Loucy (cell line): ENCODE results near the gene SOS1.
A peak's percentile ranks its signal among the peaks of the same experiment; 100 is the strongest.
"Not testable (repeated sequence)": the region's sequence is repeated elsewhere in the genome, so short reads cannot be mapped to it uniquely, and the experiment has no call there.

Experiments used
- H2AFZ ChIP-seq: fragments of 200-600 bp; sonication (generic); 2 replicates; pipeline ENCODE4 v1.6.0; 2016; ENCODE audit warnings: antibody characterized with exemption, mild to moderate bottlenecking, low read length, moderate library complexity
- H3F3A ChIP-seq: fragments of 200-600 bp; 2 replicates; pipeline ENCODE4 v1.6.0; 2016; ENCODE audit warnings: antibody characterized with exemption, low read depth, mild to moderate bottlenecking
- H3K27me3 ChIP-seq: fragments of 200-600 bp; sonication (generic); 2 replicates; pipeline ENCODE4 v1.6.1; 2014; ENCODE audit warnings: low read length, mild to moderate bottlenecking; ENCODE audit not compliant: insufficient read depth, poor library complexity, severe bottlenecking
- H3K36me3 ChIP-seq: fragments of 200-600 bp; sonication (generic); 2 replicates; pipeline ENCODE4 v1.6.1; 2016; ENCODE audit warnings: low read length; ENCODE audit not compliant: insufficient read depth
- H3K4me1 ChIP-seq: fragments of 200-600 bp; sonication (generic); 2 replicates; pipeline ENCODE4 v1.5.1; 2014; ENCODE audit warnings: low read length, mild to moderate bottlenecking; ENCODE audit not compliant: insufficient read depth, poor library complexity, severe bottlenecking
- H3K4me2 ChIP-seq: fragments of 200-600 bp; sonication (generic); 2 replicates; pipeline ENCODE4 v1.6.0; 2014; ENCODE audit warnings: antibody characterized with exemption, low read length, low read depth, mild to moderate bottlenecking; ENCODE audit not compliant: poor library complexity, severe bottlenecking
- H3K4me3 ChIP-seq: fragments of 200-600 bp; sonication (generic); 2 replicates; pipeline ENCODE4 v1.5.1; 2014; ENCODE audit warnings: low read length, mild to moderate bottlenecking, mixed read lengths; ENCODE audit not compliant: poor library complexity, severe bottlenecking
- H3K79me2 ChIP-seq: fragments of 200-600 bp; sonication (generic); 2 replicates; pipeline ENCODE4 v1.6.1; 2014; ENCODE audit warnings: low read length; ENCODE audit not compliant: insufficient read depth
- H3K9ac ChIP-seq: fragments of 200-600 bp; sonication (generic); 2 replicates; pipeline ENCODE4 v1.6.0; 2014; ENCODE audit warnings: mild to moderate bottlenecking, low read depth, low read length, moderate library complexity; ENCODE audit not compliant: poor library complexity, severe bottlenecking
- H3K9me2 ChIP-seq: fragments of 200-600 bp; sonication (generic); replicated peaks from 2 replicates; pipeline ENCODE4 v1.6.1; 2016; ENCODE audit warnings: low read depth, low read length, mixed read lengths
- H3K9me3 ChIP-seq: fragments of 200-600 bp; sonication (generic); 2 replicates; pipeline ENCODE4 v1.6.1; 2014; ENCODE audit warnings: mild to moderate bottlenecking, antibody characterized with exemption, low read length, low read depth; ENCODE audit not compliant: insufficient read depth
- H4K20me1 ChIP-seq: fragments of 200-600 bp; sonication (generic); 2 replicates; pipeline ENCODE4 v1.6.0; 2014; ENCODE audit warnings: antibody characterized with exemption, low read length, mild to moderate bottlenecking; ENCODE audit not compliant: insufficient read depth, poor library complexity, severe bottlenecking
- CTCF ChIP-seq: fragments of 200-600 bp; sonication (generic); conservative IDR thresholded peaks from 2 replicates; pipeline ENCODE4 v1.5.1; 2014; ENCODE audit warnings: mild to moderate bottlenecking, antibody characterized with exemption, low read length
- EZH2phosphoT487 ChIP-seq: fragments of 200-600 bp; IDR thresholded peaks from 2 replicates; pipeline ENCODE4 v1.6.1; 2018; ENCODE audit warnings: antibody characterized with exemption, mild to moderate bottlenecking, moderate library complexity, borderline replicate concordance

The SOS1 gene

GRCh38 chr2:38940746-38941145 lies 180.1 kb downstream of the SOS1 start:
- Histone ChIP-seq H4K20me1 (no peaks in the 10 kb centered on the region), H3K9me2 (no peaks in the 10 kb centered on the region), H3K4me2 (no peak overlapping the region), H3K36me3 (no peaks in the 10 kb centered on the region), H3K4me3 (no peak overlapping the region), H3K9me3 (no peaks in the 10 kb centered on the region), H3K4me1 (no peaks in the 10 kb centered on the region), H2AFZ (no peak overlapping the region), H3K79me2 (no peaks in the 10 kb centered on the region), H3K9ac (no peak overlapping the region), H3K27me3 (no peaks in the 10 kb centered on the region), H3F3A (no peaks in the 10 kb centered on the region)
- no peak for TF ChIP-seq CTCF
- TF ChIP-seq EZH2phosphoT487 = no peak

GRCh38 chr2:38937548-38937947 lies 183.3 kb downstream of the SOS1 start:
- H3K9ac ChIP-seq = no peak overlapping the region
- H3K4me3 ChIP-seq = no peak overlapping the region
- no peak overlapping the region for H3K4me2 ChIP-seq
- H3K9me3 ChIP-seq = no peaks in the 10 kb centered on the region
- H3K27me3 ChIP-seq = no peaks in the 10 kb centered on the region
- no peaks in the 10 kb centered on the region for H3K4me1 ChIP-seq
- no peaks in the 10 kb centered on the region for H3K9me2 ChIP-seq
- H2AFZ ChIP-seq = peak overlapping the region; percentile 62; the same call in 1 of the 2 replicates
- no peaks in the 10 kb centered on the region for H3F3A ChIP-seq
- H4K20me1 ChIP-seq = no peaks in the 10 kb centered on the region
- H3K79me2 ChIP-seq = no peaks in the 10 kb centered on the region
- TF ChIP-seq EZH2phosphoT487 (no peak), CTCF (no peak)
- H3K36me3 ChIP-seq = no peaks in the 10 kb centered on the region

- not testable (repeated sequence) for H3F3A ChIP-seq, H4K20me1 ChIP-seq, H3K9me2 ChIP-seq
Measured at GRCh38 chr2:38936516-38936915, 184.3 kb downstream of the SOS1 start.

GRCh38 chr2:38935568-38936172 lies 185.2 kb downstream of the SOS1 start:
- H3F3A ChIP-seq = no peaks in the 10 kb centered on the region
- no peaks in the 10 kb centered on the region for H4K20me1 ChIP-seq
- H3K9ac ChIP-seq = no peak overlapping the region
- no peaks in the 10 kb centered on the region for H3K79me2 ChIP-seq
- no peak for TF ChIP-seq EZH2phosphoT487
- no peak for TF ChIP-seq CTCF
- no peaks in the 10 kb centered on the region for H3K36me3 ChIP-seq
- no peaks in the 10 kb centered on the region for H3K4me1 ChIP-seq
- no peak overlapping the region for H2AFZ ChIP-seq
- no peaks in the 10 kb centered on the region for H3K27me3 ChIP-seq
- no peaks in the 10 kb centered on the region for H3K9me2 ChIP-seq
- H3K4me3 ChIP-seq = no peak overlapping the region
- H3K4me2 ChIP-seq = no peak overlapping the region
- no peaks in the 10 kb centered on the region for H3K9me3 ChIP-seq

More at GRCh38 chr2:38936516-38936915, 184.3 kb downstream of the SOS1 start:
- not testable (repeated sequence) for H3K9ac ChIP-seq, H3K27me3 ChIP-seq, H2AFZ ChIP-seq, H3K36me3 ChIP-seq, H3K4me2 ChIP-seq, H3K9me3 ChIP-seq, H3K4me1 ChIP-seq, H3K79me2 ChIP-seq, H3K4me3 ChIP-seq
